HL-60/S4 treated with retinoic acid at 250 ng/mL for 4 days and 3 days (cell line): ENCODE results near the gene IL21R.
"Not testable (repeated sequence)": the region's sequence is repeated elsewhere in the genome, so short reads cannot be mapped to it uniquely, and the experiment has no call there.

Experiments
- in situ Hi-C: fragments of 300-500 bp; cut with MboI; formaldehyde crosslinking; loops from 2 replicates; pipeline ENCODE4 v1.7.0; 2022; ENCODE audit warnings: low sequenced_read_pairs

IL21R gene

GRCh38 chr16:27426423-27427408, 24.7 kb downstream of the IL21R start:
- in situ Hi-C loops, result no loop called here

GRCh38 chr16:27427538-27427937, 25.6 kb downstream of the IL21R start:
- in situ Hi-C loops, result no loop called here

GRCh38 chr16:27428026-27428785, 26.2 kb downstream of the IL21R start:
- in situ Hi-C loops, result no loop called here

GRCh38 chr16:27429330-27429871, 27.4 kb downstream of the IL21R start:
- in situ Hi-C loops, result no loop called here

- in situ Hi-C loops, result no loop called here
Observed at GRCh38 chr16:27429981-27430441, 28.0 kb downstream of the IL21R start.

- in situ Hi-C loops, result no loop called here
Observed at GRCh38 chr16:27430512-27430911, 28.5 kb downstream of the IL21R start.

- in situ Hi-C loops, result no loop called here
Observed at GRCh38 chr16:27430923-27431484, 29.0 kb downstream of the IL21R start.

GRCh38 chr16:27431773-27432532, 30.0 kb downstream of the IL21R start:
- in situ Hi-C loops, result no loop called here

- in situ Hi-C loops, result no loop called here
Observed at GRCh38 chr16:27432558-27432957, 30.6 kb downstream of the IL21R start.

GRCh38 chr16:27433191-27433590, 31.2 kb downstream of the IL21R start:
- in situ Hi-C loops, result not testable (repeated sequence)

- in situ Hi-C loops, result no loop called here
Observed at GRCh38 chr16:27433636-27434035, 31.7 kb downstream of the IL21R start.

- in situ Hi-C loops, result no loop called here
Observed at GRCh38 chr16:27434141-27435051, 32.4 kb downstream of the IL21R start.

GRCh38 chr16:27435146-27435545, 33.2 kb downstream of the IL21R start:
- in situ Hi-C loops, result not testable (repeated sequence)

- in situ Hi-C loops, result no loop called here
Observed at GRCh38 chr16:27436065-27436464, 34.1 kb downstream of the IL21R start.

- in situ Hi-C loops, result no loop called here
Observed at GRCh38 chr16:27436921-27437650, 35.1 kb downstream of the IL21R start.

- in situ Hi-C loops, result no loop called here
Observed at GRCh38 chr16:27437946-27438345, 36.0 kb downstream of the IL21R start.

- in situ Hi-C loops, result no loop called here
Observed at GRCh38 chr16:27439271-27440018, 37.5 kb downstream of the IL21R start.

GRCh38 chr16:27441276-27441675, 39.3 kb downstream of the IL21R start:
- in situ Hi-C loops, result no loop called here
